ENCODE measurements around the gene ARFGEF3.

ARFGEF3 gene

GRCh38 chr6:138275976-138276375 lies 114.2 kb downstream of the ARFGEF3 start:
- DNase-seq, result no peak

GRCh38 chr6:138277835-138278234 lies 116.1 kb downstream of the ARFGEF3 start:
- DNase-seq, result no peak

GRCh38 chr6:138278326-138278725 lies 116.6 kb downstream of the ARFGEF3 start:
- no peak for DNase-seq

- no peak for DNase-seq
Observed at GRCh38 chr6:138285800-138286199, 124.1 kb downstream of the ARFGEF3 start.

GRCh38 chr6:138286698-138287097 lies 125.0 kb downstream of the ARFGEF3 start:
- no peak for DNase-seq

GRCh38 chr6:138287144-138287955 lies 125.6 kb downstream of the ARFGEF3 start:
- DNase-seq, result no peak

GRCh38 chr6:138288428-138289085 lies 126.8 kb downstream of the ARFGEF3 start:
- DNase-seq, result peak; percentile 86

GRCh38 chr6:138289739-138290138 lies 128.0 kb downstream of the ARFGEF3 start:
- DNase-seq, result no peak

GRCh38 chr6:138290423-138290962 lies 128.8 kb downstream of the ARFGEF3 start:
- no peak for DNase-seq

- no peak for DNase-seq
Observed at GRCh38 chr6:138291036-138291848, 129.5 kb downstream of the ARFGEF3 start.

- no peak for DNase-seq
Observed at GRCh38 chr6:138291849-138292181, 130.1 kb downstream of the ARFGEF3 start.

GRCh38 chr6:138292482-138292881 lies 130.7 kb downstream of the ARFGEF3 start:
- no peak for DNase-seq

GRCh38 chr6:138293428-138294395 lies 132.0 kb downstream of the ARFGEF3 start:
- DNase-seq, result no peak

GRCh38 chr6:138296381-138296780 lies 134.6 kb downstream of the ARFGEF3 start:
- DNase-seq, result no peak

- no peak for DNase-seq
Observed at GRCh38 chr6:138296786-138297185, 135.0 kb downstream of the ARFGEF3 start.

- no peak for DNase-seq
Observed at GRCh38 chr6:138297761-138298298, 136.1 kb downstream of the ARFGEF3 start.

GRCh38 chr6:138300469-138300868 lies 138.7 kb downstream of the ARFGEF3 start:
- DNase-seq, result no peak

- DNase-seq, result no peak
Observed at GRCh38 chr6:138302554-138302953, 140.8 kb downstream of the ARFGEF3 start.

GRCh38 chr6:138307352-138307751 lies 145.6 kb downstream of the ARFGEF3 start:
- no peak for DNase-seq

GRCh38 chr6:138307816-138308730 lies 146.3 kb downstream of the ARFGEF3 start:
- DNase-seq, result no peak

All from fibroblast of skin of back (primary cell).